ENCODE measurements around the gene CRYBG1. TPM values are rescaled to one million over a fixed set of nuclear protein-coding genes. Genes with fewer than 3 reads are reported as not detected.
"Not testable (repeated sequence)": the region's sequence is repeated elsewhere in the genome, so short reads cannot be mapped to it uniquely, and the experiment has no call there.

Gene CRYBG1
- total RNA-seq, 1 donor from 2014 or later = 5.8 TPM

DNA sequence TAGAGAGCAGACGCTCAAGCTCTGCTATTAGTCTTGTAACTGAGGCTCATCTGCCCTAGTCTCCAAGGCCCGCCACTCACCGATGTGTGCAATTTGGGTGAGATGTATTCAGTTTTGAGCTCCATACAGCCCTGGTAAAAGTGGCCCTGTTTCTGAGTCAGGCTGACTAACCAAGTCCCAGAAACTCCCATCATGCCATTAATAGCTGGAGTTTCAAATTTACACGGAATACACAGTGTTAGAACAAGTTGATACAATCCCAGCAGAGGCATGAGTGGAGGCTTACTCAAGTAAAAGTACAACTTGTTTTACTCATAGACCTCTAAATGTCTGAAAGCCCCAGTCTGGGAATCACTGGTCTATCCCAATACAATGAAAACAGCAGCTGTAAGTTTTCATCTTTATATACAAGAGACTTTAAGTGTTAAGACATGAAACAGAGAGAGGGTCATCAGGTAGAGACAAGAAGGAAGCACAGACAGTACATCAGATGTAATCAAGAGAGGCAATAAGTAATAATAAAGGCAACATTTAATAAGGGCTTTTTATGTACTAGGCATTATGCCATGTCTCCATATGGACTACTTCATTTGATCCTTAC, 226.4 kb downstream of the CRYBG1 start:
- peaks cover 20% of the 10 kb centered on the region for H3K36me3 Mint-ChIP-seq
- H3K27ac Mint-ChIP-seq = no peak overlapping the region

DNA sequence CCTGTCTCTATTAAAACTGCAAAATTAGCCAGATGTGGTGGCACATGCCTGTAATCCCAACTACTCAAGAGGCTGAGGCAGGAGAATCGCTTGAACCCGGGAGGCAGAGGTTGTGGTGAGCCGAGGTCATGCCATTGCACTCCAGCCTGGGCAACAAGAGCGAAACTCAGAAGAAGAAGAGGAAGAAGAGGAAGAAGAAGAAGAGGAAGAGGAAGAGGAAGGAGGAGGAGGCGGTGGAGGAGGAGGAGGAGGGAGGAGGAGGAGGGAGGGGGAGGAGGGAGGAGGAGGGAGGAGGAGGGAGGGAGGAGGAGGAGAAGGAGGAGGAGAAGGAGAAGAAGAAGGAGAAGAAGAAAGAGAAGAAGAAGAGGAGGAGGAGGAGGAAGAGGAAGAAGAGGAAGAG, 228.4 kb downstream of the CRYBG1 start:
- not testable (repeated sequence) for H3K27me3 Mint-ChIP-seq; H3K4me3 Mint-ChIP-seq; H3K4me1 Mint-ChIP-seq (ENCODE audit: unreplicated experiment); H3K27ac Mint-ChIP-seq; DNase-seq (ENCODE audit: extremely low spot score, unreplicated experiment); H3K9me3 Mint-ChIP-seq
- peaks cover 18% of the 10 kb centered on the region for H3K36me3 Mint-ChIP-seq

More for the DNA sequence above, 226.4 kb downstream of the CRYBG1 start:
- Mint-ChIP-seq H3K4me3 (no peak overlapping the region), H3K27me3 (no peaks in the 10 kb centered on the region), H3K4me1 (ENCODE audit: unreplicated experiment) (peaks cover 7% of the 10 kb centered on the region), H3K9me3 (no peaks in the 10 kb centered on the region)
- no peak for DNase-seq (ENCODE audit: extremely low spot score, unreplicated experiment)
- TF ChIP-seq, protein P1, sequence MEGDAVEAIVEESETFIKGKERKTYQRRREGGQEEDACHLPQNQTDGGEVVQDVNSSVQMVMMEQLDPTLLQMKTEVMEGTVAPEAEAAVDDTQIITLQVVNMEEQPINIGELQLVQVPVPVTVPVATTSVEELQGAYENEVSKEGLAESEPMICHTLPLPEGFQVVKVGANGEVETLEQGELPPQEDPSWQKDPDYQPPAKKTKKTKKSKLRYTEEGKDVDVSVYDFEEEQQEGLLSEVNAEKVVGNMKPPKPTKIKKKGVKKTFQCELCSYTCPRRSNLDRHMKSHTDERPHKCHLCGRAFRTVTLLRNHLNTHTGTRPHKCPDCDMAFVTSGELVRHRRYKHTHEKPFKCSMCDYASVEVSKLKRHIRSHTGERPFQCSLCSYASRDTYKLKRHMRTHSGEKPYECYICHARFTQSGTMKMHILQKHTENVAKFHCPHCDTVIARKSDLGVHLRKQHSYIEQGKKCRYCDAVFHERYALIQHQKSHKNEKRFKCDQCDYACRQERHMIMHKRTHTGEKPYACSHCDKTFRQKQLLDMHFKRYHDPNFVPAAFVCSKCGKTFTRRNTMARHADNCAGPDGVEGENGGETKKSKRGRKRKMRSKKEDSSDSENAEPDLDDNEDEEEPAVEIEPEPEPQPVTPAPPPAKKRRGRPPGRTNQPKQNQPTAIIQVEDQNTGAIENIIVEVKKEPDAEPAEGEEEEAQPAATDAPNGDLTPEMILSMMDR (conservative IDR thresholded peaks at IDR 0.05) = no peak

DNA sequence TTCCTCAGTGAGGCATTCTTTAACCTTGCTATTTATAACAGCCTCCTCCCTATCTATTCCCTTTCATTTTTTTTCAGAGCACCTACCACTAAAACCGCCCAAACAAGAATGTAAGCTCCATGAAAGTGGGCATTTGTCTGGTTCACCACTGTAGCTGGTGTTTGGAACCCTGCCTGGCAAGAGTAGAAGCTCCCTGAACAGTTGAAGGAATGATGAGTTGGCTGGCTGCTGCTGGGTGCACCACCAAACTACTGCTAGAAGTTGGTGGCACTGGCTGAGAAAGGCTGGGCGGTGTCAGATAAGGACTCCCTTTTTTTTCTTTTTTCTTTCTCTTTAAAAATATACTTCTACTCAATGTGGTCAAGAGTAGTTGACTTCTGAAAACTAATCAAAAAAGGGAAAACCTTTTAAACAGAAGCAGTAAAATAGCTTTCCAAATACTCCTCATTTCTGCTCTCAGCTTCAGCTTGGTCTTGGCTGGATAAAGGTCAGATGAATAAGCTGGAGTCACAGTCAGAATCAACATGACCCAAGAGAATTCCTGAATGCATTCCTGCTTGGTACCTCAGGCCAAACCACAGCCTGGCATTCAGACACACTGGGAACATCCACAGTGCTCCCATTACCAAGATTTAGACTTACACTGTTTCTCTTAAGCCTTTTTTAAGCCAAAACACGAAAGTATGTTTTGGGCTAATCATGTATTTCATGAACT, 230.8 kb downstream of the CRYBG1 start:
- Mint-ChIP-seq H3K27ac (no peak overlapping the region), H3K27me3 (no peaks in the 10 kb centered on the region)

DNA sequence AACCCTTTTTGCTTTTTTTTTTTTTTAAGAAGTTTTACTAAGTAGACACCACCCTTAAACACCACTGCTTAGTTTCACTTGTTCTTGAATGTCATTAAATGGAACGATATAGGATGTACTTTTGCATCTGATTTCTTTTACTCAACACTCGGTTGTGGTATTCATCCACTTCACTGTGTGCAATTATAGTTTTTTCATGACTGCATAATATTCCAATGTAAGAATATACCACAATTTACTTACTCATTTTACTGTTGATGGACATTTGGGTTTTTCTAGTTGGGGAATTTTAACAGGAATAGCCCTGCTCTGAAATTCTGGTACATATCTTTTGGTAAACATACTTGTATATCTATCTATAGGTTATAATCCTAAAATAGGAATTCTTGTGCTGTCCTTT, 238.9 kb downstream of the CRYBG1 start:
- no peaks in the 10 kb centered on the region for H3K4me1 Mint-ChIP-seq (ENCODE audit: unreplicated experiment)
- H3K4me3 Mint-ChIP-seq = no peak overlapping the region
- TF ChIP-seq, protein P1 (conservative IDR thresholded peaks at IDR 0.05) = no peak
- no peak for DNase-seq (ENCODE audit: extremely low spot score, unreplicated experiment)
- no peaks in the 10 kb centered on the region for H3K27me3 Mint-ChIP-seq
- no peaks in the 10 kb centered on the region for H3K9me3 Mint-ChIP-seq
- peaks cover 9% of the 10 kb centered on the region for H3K36me3 Mint-ChIP-seq
- no peak overlapping the region for H3K27ac Mint-ChIP-seq

More for the DNA sequence above, 230.8 kb downstream of the CRYBG1 start:
- H3K4me3 Mint-ChIP-seq = no peak overlapping the region
- TF ChIP-seq, protein P1 (conservative IDR thresholded peaks at IDR 0.05) = no peak
- H3K4me1 Mint-ChIP-seq (ENCODE audit: unreplicated experiment) = no peaks in the 10 kb centered on the region
- H3K9me3 Mint-ChIP-seq = no peaks in the 10 kb centered on the region
- peaks cover 18% of the 10 kb centered on the region for H3K36me3 Mint-ChIP-seq
- no peak for DNase-seq (ENCODE audit: extremely low spot score, unreplicated experiment)

DNA sequence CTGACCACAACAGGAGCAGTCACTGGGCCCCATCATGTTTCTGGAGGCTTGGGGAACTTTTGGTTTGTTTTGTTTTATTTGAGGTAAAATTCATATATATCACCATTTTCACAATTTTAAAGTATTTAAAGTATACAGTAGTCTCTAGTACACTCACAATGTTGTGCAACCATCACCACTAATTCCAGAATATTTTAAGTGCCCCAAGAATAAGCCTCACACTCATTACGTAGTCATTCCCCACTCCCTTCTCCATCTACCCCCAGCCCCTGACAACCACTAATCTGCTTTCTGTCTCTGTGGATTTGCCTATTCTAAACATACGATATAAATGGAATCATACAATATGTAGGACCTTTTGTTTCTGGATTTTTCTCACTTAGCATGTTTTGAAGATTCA, 239.8 kb downstream of the CRYBG1 start:
- Mint-ChIP-seq H3K36me3 (peaks cover 9% of the 10 kb centered on the region), H3K4me3 (no peak overlapping the region), H3K4me1 (ENCODE audit: unreplicated experiment) (no peaks in the 10 kb centered on the region), H3K27ac (no peak overlapping the region), H3K9me3 (no peaks in the 10 kb centered on the region), H3K27me3 (no peaks in the 10 kb centered on the region)
- TF ChIP-seq, protein P1 (conservative IDR thresholded peaks at IDR 0.05) = no peak
- no peak for DNase-seq (ENCODE audit: extremely low spot score, unreplicated experiment)

DNA sequence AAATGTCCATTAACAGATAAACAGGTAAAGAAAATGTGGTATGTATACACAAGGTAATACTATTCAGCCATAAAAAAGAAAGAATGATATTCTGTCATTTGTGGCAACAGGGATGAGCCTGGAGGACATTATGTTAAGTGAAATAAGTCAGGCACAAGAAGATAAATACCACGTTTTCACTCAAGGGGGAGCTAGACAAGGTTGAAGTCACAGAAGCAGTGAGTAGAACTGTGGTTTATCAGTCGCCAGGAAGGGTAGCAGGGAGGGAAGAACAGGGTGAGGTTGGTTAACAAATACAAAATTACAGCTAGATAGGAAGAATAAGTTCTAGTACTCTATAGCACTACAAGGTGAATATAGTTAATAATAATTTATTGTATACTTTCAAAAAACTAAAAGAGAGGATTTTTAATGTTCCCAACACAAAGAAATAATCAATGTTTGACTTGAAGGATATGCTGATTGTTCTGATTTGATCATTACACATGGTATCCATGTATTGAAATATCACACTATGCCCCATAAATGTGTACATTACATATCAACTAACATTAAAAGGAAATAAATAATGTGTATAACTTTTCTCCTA, 247.7 kb downstream of the CRYBG1 start:
- Mint-ChIP-seq H3K4me3 (no peak overlapping the region), H3K4me1 (ENCODE audit: unreplicated experiment) (peaks cover 4% of the 10 kb centered on the region), H3K27ac (no peak overlapping the region), H3K27me3 (no peaks in the 10 kb centered on the region), H3K9me3 (no peaks in the 10 kb centered on the region), H3K36me3 (peaks cover 14% of the 10 kb centered on the region)
- TF ChIP-seq, protein P1 (conservative IDR thresholded peaks at IDR 0.05) = peak; percentile 74
- DNase-seq (ENCODE audit: extremely low spot score, unreplicated experiment) = no peak

Measured in type B pancreatic cell (in vitro differentiated cells).